ENCODE results near the gene EOMES. TPM values are rescaled to one million over a fixed set of nuclear protein-coding genes. Genes with fewer than 3 reads are reported as not detected.

EOMES gene
- total and polyA plus RNA-seq, 8 donors, result 0.05 to 0.41 (median 0.26) TPM

GRCh38 chr3:27681249-27681748 is 40.8 kb downstream of the EOMES start:
- intact Hi-C loops (cut with DNase I), result loop anchor here in 1 of 3 donors (10.0 kb wide), 1 partner anchor 366 kb away; no protein-coding TSS in a partner anchor
- H3K27me3 ChIP-seq, result no peaks in the 10 kb centered on the region
- FAIRE-seq (peak; percentile 82), ATAC-seq (peak; percentile 86 to 92 (median 90)), DNase-seq (peak in 1 of 6 donors; percentile 26)
- H3K36me3 ChIP-seq, result no peaks in the 10 kb centered on the region
- H3K4me1 ChIP-seq, result peaks cover 0 to 4% (median 0%) of the 10 kb centered on the region in 3 donors
- H3K27ac ChIP-seq, result no peak overlapping the region
- H3K9me3 ChIP-seq, result no peaks in the 10 kb centered on the region
- H3K4me3 ChIP-seq, result no peak overlapping the region
- 4% methylated on average over 6 of the region's 6 CpGs for WGBS, 2 donors
- TF ChIP-seq CTCF (IDR thresholded peaks at IDR 0.05), result peak in 3 of 4 donors; percentile 26 to 54 (median 38)

DNA sequence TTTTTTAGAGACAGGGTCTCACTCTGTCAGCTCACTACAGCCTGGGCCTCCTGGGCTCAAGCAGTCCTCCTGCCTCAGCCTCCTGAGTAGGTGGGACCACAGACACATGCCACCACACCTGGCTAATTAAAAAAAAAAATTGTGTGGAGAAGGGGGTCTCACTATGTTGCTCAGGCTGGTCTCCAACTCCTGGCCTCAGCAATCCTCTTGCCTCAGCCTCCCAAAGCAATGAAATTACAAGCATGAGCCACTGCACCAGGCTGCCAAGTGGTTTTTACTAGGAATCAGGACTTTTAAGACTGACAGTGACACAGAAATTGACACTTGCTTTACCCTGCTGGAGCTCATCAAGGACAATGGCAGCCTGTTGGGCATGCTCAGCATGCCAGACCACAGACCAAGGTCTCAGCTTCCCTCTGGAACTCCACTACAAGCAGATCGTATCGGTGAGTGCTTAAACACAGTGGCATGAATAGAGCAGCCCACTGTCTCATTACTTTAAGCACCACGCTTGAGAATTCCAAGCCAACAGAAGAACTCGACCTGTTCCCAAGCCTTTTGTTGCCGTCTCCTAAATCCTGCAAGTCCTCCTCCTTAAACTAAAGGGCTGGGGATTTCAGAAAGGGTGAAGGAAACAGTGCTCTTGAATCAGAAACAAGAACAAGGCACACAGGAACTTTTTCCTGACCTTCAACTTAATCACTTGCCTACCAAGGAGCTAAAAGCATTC is 41.4 kb downstream of the EOMES start:
- Histone ChIP-seq H3K36me3 (no peaks in the 10 kb centered on the region), H3K4me3 (no peak overlapping the region), H3K27ac (no peak overlapping the region), H3K27me3 (no peaks in the 10 kb centered on the region), H3K9me3 (no peaks in the 10 kb centered on the region), H3K4me1 (peaks cover 0 to 4% (median 0%) of the 10 kb centered on the region in 3 donors)
- WGBS, 2 donors, result 51 to 58% methylated on average over 5 of the region's 5 CpGs
- FAIRE-seq, result no peak
- intact Hi-C loops (cut with DNase I), result loop anchor here in 1 of 3 donors (10.0 kb wide), 1 partner anchor 366 kb away; no protein-coding TSS in a partner anchor
- no peak for DNase-seq
- ATAC-seq, result peak; percentile 21 to 51 (median 37)
- TF ChIP-seq CTCF (IDR thresholded peaks at IDR 0.05), result no peak

- H3K4me1 ChIP-seq, result peaks cover 0 to 4% (median 0%) of the 10 kb centered on the region in 3 donors
- FAIRE-seq (no peak), DNase-seq (no peak), ATAC-seq (no peak)
- no peaks in the 10 kb centered on the region for H3K36me3 ChIP-seq
- intact Hi-C loops (cut with DNase I), result loop anchor here in 1 of 3 donors (10.0 kb wide), 1 partner anchor 365 kb away; no protein-coding TSS in a partner anchor
- no peak for TF ChIP-seq CTCF (IDR thresholded peaks at IDR 0.05)
- H3K4me3 ChIP-seq, result no peak overlapping the region
- 92 to 94% methylated on average over 1 of the region's 1 CpG for WGBS, 2 donors
- H3K27ac ChIP-seq, result no peak overlapping the region
- no peaks in the 10 kb centered on the region for H3K9me3 ChIP-seq
- H3K27me3 ChIP-seq, result no peaks in the 10 kb centered on the region
Measured at GRCh38 chr3:27679691-27680090, 42.4 kb downstream of the EOMES start.

GRCh38 chr3:27678234-27678633 is 43.9 kb downstream of the EOMES start:
- intact Hi-C loops (cut with DNase I), result no loop called here
- Histone ChIP-seq H3K9me3 (no peaks in the 10 kb centered on the region), H3K27ac (no peak overlapping the region), H3K4me1 (peaks cover 0 to 4% (median 0%) of the 10 kb centered on the region in 3 donors), H3K27me3 (no peaks in the 10 kb centered on the region), H3K36me3 (no peaks in the 10 kb centered on the region), H3K4me3 (no peak overlapping the region)
- no peak for TF ChIP-seq CTCF (IDR thresholded peaks at IDR 0.05)
- ATAC-seq (no peak), FAIRE-seq (no peak), DNase-seq (no peak)

DNA sequence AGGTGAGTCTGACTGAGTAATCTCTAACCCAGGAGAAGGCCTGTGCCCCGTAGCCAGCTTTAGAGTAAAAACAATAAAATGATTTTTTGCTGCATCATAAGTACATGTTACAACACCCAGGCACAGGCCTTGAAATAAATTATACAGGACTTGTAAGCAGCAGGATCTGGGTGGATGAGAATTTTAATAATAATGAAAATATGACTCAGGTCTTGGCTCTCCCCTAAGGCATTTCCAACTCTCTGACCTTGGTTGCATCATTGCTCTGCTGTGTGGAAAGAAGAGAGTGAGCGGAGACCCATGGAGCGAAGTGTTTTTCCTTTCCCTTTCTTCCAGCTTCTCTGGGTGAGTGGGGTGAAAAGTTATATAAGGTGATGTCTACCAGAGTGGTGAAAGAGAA is 44.6 kb downstream of the EOMES start:
- intact Hi-C loops (cut with DNase I), result no loop called here
- 84 to 88% methylated on average over 3 of the region's 3 CpGs for WGBS, 2 donors
- no peak overlapping the region for H3K27ac ChIP-seq
- ATAC-seq (peak in 3 of 4 donors; percentile 37 to 54 (median 44)), DNase-seq (no peak), FAIRE-seq (no peak)
- no peaks in the 10 kb centered on the region for H3K9me3 ChIP-seq
- no peaks in the 10 kb centered on the region for H3K36me3 ChIP-seq
- H3K4me1 ChIP-seq, result peaks cover 0 to 4% (median 0%) of the 10 kb centered on the region in 3 donors
- no peaks in the 10 kb centered on the region for H3K27me3 ChIP-seq
- TF ChIP-seq CTCF (IDR thresholded peaks at IDR 0.05), result no peak
- no peak overlapping the region for H3K4me3 ChIP-seq

All from pancreas (tissue), 10 donors.